Measurements from ENCODE around the gene CLDN14.

CLDN14 gene

DNA sequence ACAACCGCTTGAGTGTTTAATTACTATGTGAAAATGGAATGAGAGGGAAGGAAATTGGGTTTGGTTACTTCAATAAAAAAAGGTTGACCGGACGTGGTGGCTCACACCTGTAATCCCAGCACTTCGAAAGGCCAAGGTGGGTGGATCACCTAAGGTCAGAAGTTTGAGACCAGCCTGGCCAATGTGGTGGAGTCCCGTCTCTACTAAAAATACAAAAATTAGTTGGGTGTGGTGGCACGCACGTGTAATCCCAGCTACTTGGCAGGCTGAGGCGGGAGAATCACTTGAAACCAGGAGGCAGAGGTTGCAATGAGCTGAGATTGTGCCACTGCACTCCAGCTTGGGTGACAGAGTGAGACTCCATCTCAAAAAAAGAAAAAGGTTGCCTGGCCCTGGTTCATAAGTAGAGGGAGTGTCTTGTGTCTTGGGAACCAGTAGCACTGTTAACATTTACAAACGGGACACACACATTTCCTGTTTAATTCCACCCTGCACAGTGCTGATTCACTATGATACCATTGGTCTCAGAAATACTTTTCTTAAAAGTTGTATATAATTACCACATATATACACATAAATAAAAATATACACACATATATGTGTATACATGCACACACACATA lies 27.6 kb upstream of the CLDN14 start:
- Histone ChIP-seq H3K36me3 (ENCODE audit: control insufficient read depth, insufficient read depth, low read length) (peaks cover 1% of the 10 kb centered on the region; the same call in 1 of the 2 replicates), H3K27me3 (replicated peaks; ENCODE audit: control insufficient read depth, insufficient read depth, low read length) (no peaks in the 10 kb centered on the region), H3K4me3 (replicated peaks; ENCODE audit: low read depth, low read length) (no peak overlapping the region)
- no peak for DNase-seq (ENCODE audit: extremely low read depth, insufficient read length)
- TF ChIP-seq, protein P1, sequence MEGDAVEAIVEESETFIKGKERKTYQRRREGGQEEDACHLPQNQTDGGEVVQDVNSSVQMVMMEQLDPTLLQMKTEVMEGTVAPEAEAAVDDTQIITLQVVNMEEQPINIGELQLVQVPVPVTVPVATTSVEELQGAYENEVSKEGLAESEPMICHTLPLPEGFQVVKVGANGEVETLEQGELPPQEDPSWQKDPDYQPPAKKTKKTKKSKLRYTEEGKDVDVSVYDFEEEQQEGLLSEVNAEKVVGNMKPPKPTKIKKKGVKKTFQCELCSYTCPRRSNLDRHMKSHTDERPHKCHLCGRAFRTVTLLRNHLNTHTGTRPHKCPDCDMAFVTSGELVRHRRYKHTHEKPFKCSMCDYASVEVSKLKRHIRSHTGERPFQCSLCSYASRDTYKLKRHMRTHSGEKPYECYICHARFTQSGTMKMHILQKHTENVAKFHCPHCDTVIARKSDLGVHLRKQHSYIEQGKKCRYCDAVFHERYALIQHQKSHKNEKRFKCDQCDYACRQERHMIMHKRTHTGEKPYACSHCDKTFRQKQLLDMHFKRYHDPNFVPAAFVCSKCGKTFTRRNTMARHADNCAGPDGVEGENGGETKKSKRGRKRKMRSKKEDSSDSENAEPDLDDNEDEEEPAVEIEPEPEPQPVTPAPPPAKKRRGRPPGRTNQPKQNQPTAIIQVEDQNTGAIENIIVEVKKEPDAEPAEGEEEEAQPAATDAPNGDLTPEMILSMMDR (IDR thresholded peaks at IDR 0.05; ENCODE audit: insufficient read depth, low read length, poor library complexity, severe bottlenecking): no peak

DNA sequence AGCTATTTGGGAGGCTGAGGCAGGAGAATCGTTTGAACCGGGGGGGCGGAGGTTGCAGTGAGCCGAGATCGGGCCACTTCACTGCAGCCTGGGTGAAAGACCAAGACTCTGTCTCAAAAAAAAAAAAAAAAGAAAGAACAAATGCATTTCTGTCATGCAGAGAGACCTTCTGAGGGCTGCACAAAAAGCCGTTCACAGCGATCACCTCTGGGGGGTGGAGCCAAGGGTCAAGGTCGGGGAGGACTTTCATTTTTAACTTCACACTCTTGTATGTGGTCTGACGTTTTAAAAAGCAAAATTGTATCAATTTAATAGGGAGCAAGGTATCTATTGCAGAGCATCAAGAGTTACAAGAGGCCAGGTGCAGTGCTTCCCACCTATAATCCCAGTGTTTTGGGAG lies 26.6 kb upstream of the CLDN14 start:
- TF ChIP-seq, protein P1 (IDR thresholded peaks at IDR 0.05; ENCODE audit: insufficient read depth, low read length, poor library complexity, severe bottlenecking): no peak
- no peak for DNase-seq (ENCODE audit: extremely low read depth, insufficient read length)
- H3K36me3 ChIP-seq (ENCODE audit: control insufficient read depth, insufficient read depth, low read length): peaks cover 1% of the 10 kb centered on the region; the same call in 1 of the 2 replicates
- no peak overlapping the region for H3K4me3 ChIP-seq (replicated peaks; ENCODE audit: low read depth, low read length)
- no peaks in the 10 kb centered on the region for H3K27me3 ChIP-seq (replicated peaks; ENCODE audit: control insufficient read depth, insufficient read depth, low read length)

- TF ChIP-seq, protein P1 (IDR thresholded peaks at IDR 0.05; ENCODE audit: insufficient read depth, low read length, poor library complexity, severe bottlenecking): peak; percentile 64
- Histone ChIP-seq H3K4me3 (replicated peaks; ENCODE audit: low read depth, low read length) (no peak overlapping the region), H3K36me3 (ENCODE audit: control insufficient read depth, insufficient read depth, low read length) (peaks cover 3% of the 10 kb centered on the region), H3K27me3 (replicated peaks; ENCODE audit: control insufficient read depth, insufficient read depth, low read length) (no peaks in the 10 kb centered on the region)
- DNase-seq (ENCODE audit: extremely low read depth, insufficient read length): no peak
Observed at GRCh38 chr21:36504067-36505058, 24.4 kb upstream of the CLDN14 start.

DNA sequence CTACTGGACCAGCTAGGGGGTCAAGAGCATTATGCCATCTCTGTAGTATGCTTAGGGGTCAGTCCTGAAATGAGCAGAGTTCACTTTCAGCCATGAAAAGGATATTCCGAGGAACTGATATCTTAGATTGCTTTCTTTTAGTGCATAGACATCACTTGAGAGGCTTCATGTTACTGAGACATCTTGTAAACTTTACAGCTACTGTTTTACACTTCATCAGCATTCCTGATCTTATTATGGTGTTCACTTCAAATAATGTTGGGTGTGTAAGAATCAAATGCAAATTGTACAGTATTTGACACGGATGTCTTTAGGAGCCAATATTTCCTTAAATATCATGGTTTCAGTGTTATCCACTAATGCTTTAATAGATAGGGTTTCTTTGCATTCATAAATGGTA lies 22.4 kb upstream of the CLDN14 start:
- no peak overlapping the region for H3K4me3 ChIP-seq (replicated peaks; ENCODE audit: low read depth, low read length)
- no peak for DNase-seq (ENCODE audit: extremely low read depth, insufficient read length)
- no peaks in the 10 kb centered on the region for H3K27me3 ChIP-seq (replicated peaks; ENCODE audit: control insufficient read depth, insufficient read depth, low read length)
- peaks cover 2% of the 10 kb centered on the region; the same call in 1 of the 2 replicates for H3K36me3 ChIP-seq (ENCODE audit: control insufficient read depth, insufficient read depth, low read length)
- TF ChIP-seq, protein P1 (IDR thresholded peaks at IDR 0.05; ENCODE audit: insufficient read depth, low read length, poor library complexity, severe bottlenecking): no peak

GRCh38 chr21:36501589-36501892 lies 21.6 kb upstream of the CLDN14 start:
- H3K4me3 ChIP-seq (replicated peaks; ENCODE audit: low read depth, low read length): no peak overlapping the region
- no peaks in the 10 kb centered on the region for H3K27me3 ChIP-seq (replicated peaks; ENCODE audit: control insufficient read depth, insufficient read depth, low read length)
- TF ChIP-seq, protein P1 (IDR thresholded peaks at IDR 0.05; ENCODE audit: insufficient read depth, low read length, poor library complexity, severe bottlenecking): no peak
- peaks cover 2% of the 10 kb centered on the region; the same call in 1 of the 2 replicates for H3K36me3 ChIP-seq (ENCODE audit: control insufficient read depth, insufficient read depth, low read length)
- DNase-seq (ENCODE audit: extremely low read depth, insufficient read length): no peak
